Fibroblast of the conjunctiva (primary cell): Measurements from ENCODE around the gene SBNO1.
"Not testable (repeated sequence)": the region's sequence is repeated elsewhere in the genome, so short reads cannot be mapped to it uniquely, and the experiment has no call there.

Source experiments
- DNase-seq: peaks from one replicate; pipeline ENCODE4 v3.0.0-alpha.2; 2010; ENCODE audit warnings: low read depth

SBNO1 gene

DNA sequence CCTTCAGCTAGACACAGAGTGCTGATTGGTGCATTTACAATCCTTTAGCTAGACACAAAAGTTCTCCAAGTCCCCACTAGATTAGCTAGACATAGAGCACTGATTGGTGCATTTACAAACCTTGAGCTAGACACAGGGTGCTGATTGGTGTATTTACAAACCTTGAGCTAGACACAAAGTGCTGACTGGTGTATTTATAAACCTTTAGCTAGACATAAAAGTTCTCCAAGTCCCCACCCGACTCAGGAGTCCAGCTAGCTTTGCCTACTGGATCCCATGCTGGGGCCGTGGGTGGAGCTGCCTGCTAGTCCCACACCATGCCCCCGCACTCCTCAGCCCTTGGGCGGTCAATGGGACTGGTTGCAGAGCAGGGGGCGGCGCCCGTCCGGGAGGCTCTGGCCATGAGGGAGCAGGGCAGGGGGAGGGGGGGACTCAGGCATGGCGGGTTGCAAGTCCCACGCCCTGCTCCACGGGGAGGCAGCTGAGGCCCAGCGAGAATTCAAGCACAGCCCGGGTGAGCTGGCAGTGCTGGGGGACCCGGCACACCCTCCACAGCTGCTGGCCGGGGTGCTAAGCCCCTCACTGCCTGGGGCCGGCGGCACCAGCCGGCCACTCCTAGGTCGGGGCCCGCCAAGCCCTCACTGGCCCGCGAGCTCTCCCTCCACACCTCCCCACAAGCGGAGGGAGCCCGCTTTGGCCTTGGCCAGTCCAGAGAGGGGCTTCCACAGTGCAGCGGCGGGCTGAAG lies 115.5 kb downstream of the SBNO1 start:
- not testable (repeated sequence) for DNase-seq

DNA sequence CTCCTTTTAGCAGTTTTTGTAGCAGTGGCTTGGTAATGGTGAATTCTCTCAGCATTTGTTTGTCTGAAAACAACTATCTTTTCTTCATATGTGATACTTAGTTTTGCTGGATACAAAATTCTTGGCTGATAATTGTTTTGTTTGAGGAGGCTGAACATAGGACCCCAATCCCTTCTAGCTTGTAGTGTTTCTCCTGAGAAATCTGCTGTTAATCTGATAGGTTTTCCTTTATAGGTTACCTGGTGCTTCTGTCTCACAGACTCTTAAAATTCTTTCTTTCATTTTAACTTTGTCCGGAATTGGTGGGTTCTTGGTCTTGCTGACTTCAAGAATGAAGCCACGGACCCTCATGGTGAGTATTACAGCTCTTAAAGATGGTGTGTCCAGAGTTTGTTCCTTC lies 116.5 kb downstream of the SBNO1 start:
- not testable (repeated sequence) for DNase-seq

DNA sequence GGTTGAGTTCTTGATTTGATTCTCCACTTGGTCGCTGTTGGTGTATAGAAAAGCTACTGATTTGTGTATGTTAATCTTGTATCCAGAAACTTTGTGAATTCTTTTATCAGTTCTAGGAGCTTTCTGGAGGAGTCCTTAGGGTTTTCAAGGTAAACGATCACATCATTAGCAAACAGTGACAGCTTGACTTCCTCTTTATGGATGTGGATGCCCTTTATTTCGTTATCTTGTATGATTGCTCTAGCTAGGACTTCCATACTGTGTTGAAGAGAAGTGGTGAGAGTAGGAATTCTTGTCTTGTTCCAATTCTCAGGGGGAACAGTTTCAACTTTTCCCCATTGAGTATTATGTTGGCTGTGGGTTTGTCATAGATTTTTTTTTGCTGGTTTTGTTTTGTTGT lies 119.0 kb downstream of the SBNO1 start:
- no peak for DNase-seq

DNA sequence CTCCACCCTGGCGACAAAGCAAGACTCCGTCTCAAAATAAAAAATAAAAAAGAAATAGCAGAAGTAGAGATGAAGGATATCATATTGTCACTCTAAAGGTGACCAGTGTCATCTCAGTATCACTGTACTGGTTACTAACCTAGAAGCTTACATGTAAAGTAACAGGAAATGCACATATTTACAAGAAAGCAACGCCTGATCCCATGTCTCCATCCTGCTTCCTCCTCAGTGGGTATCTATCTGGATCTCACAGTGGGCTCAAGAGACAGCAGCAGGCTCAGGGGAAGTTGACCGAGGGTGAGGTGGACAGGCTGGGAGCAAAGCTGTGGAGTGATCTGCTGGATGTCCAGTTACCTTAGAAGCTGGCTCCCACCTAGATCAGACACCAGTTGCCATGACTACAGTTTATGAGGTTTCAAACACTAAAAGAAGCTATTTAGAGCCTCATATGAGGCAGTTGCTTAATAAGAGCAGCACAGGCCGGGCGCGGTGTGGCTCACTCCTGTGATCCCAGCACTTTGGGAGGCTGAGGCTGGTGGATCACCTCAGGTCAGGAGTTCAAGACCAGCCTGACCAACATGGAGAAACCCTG lies 120.9 kb downstream of the SBNO1 start:
- no peak for DNase-seq

DNA sequence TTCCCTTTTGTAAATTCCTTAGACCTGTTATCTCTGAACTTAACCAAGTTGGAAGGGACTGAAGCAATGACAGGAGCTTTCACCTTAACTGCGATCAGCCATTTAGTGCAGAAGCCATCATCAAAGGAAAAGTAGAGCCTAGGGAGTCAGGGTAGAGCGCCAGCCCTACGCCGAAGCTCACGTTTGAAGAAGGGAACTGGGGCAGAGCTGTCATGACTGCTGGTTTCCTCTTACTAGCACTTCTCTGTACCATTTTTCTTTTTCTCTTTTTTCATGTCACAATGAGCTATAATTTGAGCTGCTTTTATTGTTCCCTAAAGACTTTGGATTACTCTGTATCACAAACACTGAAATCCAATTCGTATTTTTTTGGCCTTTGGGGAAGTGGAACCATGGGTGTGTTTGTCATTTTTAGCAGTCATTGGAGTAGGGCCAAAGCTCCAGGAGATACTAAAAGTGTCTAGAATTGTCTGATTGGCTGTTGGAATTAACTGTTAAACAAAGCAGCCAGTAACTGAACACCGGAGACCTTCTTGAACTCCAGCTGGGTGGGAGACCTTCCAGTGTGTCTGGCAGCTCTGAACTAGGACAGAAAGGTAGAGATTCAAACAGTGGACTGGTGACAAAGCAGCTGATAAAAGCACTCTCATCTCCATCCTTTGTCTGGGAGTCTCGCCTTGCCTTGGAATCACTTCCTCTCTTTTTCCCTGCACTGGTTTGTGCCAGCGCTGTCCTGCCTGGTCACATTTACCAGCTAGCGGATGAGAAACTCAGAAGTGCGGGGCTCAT lies 122.3 kb downstream of the SBNO1 start:
- DNase-seq: no peak
